Gastrocnemius medialis (tissue), 4 donors: ENCODE results near the gene PPEF2.

Experiments used
- CTCF ChIP-seq, 5 experiments: fragments of 450-650 bp in 3 of 5; fragments of 200-600 bp in 2 of 5; sonication (generic) in 2 of 5; IDR thresholded peaks in 4 of 5; conservative IDR thresholded peaks in 1 of 5; 1 replicate in 4 of 5; 2 replicates in 1 of 5; pipeline ENCODE4 v1.5.1; 2016 to 2019; ENCODE audit warnings: antibody characterized with exemption in 5 of 5, mild to moderate bottlenecking in 3 of 5, moderate library complexity in 3 of 5
- POLR2A ChIP-seq, 2 donors: fragments of 450-650 bp; IDR thresholded peaks; one replicate each; pipeline ENCODE4 v1.6.1; 2017; ENCODE audit warnings: antibody characterized with exemption in 2 of 2, mild to moderate bottlenecking in 2 of 2, moderate library complexity in 2 of 2

GRCh38 chr4:75817901-75818300 is 84.4 kb downstream of the PPEF2 start:
- TF ChIP-seq CTCF (IDR thresholded peaks at IDR 0.05 in 4 of 5, conservative IDR thresholded peaks at IDR 0.05 in 1 of 5), result no peak
- TF ChIP-seq POLR2A (IDR thresholded peaks at IDR 0.05), result no peak
